ENCODE measurements around the gene ALPK3.

The ALPK3 gene, protein sequence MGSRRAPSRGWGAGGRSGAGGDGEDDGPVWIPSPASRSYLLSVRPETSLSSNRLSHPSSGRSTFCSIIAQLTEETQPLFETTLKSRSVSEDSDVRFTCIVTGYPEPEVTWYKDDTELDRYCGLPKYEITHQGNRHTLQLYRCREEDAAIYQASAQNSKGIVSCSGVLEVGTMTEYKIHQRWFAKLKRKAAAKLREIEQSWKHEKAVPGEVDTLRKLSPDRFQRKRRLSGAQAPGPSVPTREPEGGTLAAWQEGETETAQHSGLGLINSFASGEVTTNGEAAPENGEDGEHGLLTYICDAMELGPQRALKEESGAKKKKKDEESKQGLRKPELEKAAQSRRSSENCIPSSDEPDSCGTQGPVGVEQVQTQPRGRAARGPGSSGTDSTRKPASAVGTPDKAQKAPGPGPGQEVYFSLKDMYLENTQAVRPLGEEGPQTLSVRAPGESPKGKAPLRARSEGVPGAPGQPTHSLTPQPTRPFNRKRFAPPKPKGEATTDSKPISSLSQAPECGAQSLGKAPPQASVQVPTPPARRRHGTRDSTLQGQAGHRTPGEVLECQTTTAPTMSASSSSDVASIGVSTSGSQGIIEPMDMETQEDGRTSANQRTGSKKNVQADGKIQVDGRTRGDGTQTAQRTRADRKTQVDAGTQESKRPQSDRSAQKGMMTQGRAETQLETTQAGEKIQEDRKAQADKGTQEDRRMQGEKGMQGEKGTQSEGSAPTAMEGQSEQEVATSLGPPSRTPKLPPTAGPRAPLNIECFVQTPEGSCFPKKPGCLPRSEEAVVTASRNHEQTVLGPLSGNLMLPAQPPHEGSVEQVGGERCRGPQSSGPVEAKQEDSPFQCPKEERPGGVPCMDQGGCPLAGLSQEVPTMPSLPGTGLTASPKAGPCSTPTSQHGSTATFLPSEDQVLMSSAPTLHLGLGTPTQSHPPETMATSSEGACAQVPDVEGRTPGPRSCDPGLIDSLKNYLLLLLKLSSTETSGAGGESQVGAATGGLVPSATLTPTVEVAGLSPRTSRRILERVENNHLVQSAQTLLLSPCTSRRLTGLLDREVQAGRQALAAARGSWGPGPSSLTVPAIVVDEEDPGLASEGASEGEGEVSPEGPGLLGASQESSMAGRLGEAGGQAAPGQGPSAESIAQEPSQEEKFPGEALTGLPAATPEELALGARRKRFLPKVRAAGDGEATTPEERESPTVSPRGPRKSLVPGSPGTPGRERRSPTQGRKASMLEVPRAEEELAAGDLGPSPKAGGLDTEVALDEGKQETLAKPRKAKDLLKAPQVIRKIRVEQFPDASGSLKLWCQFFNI (N-terminal part only)

DNA sequence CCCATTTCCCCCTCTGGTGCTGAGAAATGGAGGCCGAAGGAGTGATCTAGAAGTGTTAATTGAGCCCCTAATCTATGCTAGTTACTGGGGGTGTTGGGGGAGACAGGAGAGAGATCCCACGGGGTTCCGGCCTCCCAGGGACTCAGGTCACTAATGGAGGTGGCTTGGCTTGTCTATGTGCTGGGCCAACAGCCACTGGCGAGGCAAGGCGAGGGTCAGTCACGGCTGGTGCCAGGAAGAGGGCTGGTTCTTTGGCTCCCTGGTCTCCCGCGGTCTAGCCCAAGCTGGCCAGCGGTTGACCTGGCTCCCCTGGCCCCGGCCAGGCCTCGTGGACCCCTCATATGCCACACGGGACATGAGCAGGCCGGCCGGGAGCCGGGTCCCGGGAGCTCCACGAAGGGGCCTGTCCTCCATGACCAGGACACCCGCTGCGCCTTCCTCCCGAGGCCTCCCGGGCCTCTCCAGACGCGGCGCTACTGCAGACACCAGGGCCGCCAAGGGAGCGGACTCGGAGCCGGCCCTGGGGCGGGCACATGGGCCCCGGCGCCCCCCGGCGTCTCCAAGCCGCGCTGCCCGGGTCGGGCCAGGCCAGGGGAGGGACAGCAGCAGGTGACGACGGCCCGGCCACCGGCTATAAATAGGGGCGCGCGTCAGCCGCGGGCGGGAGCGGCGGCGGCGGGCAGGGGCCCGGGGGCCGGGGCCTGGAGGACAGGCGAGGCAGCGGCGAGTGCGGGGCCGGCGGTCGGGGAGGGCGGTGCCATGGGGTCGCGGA is at the start of gene ALPK3:
TSS of gene ALPK3 (plus strand) at position 663 of the 772 bp plus-strand sequence. CDS start at position 760, 97 bp downstream.
- no peak for DNase-seq

DNA sequence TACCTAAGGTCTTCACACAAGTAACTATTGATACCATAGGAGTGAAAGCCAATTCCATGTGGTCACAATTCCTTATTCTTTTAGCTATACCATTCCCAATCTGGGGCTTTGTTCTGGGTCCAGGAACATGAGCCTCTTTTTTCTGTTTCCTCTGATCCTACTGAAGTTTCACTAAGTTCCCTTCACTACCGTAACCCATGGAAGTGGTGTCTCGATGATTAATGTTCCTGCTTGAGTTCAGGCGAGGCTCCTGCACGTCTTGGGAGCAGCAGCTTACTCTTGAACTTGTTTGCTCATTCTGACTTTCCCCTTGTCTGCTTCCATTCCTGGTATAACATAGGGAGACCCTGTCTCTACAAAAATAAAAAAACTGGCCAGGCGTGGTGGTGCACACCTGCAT is 45.1 kb upstream of the ALPK3 start:
- DNase-seq: no peak

DNA sequence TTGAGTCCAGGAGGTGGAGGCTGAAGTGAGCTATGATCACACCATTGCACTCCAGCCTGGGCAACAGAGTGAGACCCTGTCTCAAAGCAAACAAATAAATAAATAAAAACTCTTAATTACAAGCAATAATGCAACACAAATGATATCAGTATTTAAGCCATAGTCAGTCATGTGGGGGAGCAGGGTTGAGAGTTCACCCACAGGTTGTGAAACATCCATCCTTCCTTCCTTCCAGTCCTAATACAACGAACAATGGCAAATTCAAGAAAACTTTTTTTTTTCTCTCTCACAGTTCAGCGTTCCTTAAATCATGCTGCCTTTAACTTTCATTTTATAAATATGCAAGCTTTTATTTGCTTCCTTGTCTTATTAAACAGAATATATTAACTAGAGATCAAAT is 44.7 kb upstream of the ALPK3 start:
- no peak for DNase-seq

DNA sequence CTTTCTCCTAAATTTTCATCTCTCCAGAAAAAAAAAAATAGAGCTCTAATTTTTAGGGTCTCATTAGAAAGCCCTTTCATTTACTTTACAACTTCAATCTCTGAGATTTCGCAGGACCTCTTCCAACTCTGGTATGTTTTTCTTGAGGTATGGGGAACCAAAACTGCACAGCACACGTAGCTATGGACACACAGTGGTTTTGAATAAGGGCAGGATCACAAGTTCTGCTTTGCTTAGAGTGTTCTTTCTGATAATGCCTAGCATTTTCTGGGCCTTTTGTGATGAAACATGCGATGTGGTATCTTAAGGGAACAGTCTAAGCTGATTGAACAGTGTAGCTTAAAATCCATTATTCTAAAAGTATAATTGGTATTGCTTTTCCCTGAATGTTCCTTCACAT is 43.4 kb upstream of the ALPK3 start:
- no peak for DNase-seq

DNA sequence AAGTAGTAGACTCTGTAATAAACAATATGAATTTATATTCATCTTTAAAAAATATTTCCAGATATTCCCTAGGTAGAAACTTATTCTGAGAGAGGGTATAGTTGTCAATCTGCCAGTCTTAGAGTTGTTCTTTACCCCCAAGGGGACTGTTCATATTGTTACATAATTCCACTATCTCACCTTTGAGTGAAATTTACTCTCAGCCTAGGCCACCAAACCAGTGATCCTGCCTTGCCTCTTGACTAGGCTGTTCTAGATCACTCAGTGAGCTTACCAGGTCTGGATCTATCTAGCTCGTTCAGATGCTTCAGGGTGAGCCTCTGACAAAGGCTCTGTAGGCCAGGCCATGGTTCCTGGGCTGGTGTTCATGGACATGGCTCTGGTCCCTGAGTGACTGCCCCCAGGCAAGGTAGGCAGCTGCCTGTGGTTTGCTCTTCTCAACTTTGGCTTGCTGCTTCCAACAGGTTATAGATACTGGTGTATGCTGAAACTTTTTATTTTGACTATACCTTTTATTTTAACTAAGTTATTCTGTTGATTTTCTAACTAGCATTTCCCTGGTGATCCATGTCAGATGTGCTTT is 41.2 kb upstream of the ALPK3 start:
- DNase-seq: no peak

DNA sequence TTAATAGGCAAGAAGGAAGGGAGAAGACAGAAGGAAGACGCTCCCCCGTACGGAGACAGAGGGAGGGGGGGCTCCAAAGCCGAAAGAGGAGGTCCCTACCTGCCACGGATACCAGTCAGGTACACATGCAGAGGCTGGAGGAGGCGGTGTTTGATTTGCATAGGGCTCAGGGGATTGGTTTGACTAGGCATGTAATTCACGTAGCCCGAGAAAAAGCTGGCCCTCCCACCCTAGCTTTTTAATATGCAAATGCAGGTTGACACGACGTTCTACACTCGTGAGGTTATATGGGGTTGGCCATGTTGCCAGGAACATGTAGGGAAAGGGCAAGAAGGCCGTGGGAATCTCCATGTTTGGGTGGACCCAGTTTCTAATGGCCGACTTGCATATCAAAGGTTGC is 39.0 kb upstream of the ALPK3 start:
- DNase-seq: no peak

DNA sequence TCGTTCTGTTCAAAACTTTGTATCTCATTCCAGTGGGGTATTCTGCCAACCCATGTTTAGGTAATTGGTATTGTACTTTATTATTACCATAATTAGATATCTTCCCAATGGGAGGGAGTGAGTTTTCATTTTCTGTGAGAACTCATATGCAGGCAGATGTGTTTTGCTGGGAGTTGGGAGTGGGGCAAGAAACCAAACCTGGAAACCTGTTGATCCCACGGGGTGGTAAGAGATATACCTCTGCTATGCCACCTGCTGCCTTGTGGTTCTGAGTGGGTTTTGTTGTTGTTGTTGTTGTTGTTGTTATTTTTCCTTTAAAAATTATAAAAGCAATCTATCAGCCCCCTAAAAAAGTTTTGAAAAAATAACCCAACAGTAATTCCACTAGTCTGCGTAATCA is 36.7 kb upstream of the ALPK3 start:
- no peak for DNase-seq

DNA sequence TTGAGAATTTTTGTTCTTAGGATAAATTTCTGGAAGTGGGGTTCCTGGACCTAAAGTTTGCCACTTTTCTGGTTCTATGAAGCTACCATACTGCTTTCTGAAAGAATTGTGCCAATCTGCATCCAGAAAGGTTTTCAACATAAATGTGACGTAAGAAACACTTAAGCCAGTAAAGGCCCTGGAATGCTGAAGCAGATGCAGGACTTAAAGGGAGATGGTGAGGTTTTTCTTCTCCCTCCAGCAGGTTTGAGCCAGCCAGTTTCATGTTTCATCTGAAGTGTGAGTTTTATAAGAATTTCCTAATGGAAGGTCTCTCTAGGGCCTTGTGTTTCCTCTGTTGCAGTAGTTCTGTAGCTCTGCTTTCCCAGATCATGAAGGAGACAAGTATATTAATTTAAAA is 35.7 kb upstream of the ALPK3 start:
- DNase-seq: no peak

DNA sequence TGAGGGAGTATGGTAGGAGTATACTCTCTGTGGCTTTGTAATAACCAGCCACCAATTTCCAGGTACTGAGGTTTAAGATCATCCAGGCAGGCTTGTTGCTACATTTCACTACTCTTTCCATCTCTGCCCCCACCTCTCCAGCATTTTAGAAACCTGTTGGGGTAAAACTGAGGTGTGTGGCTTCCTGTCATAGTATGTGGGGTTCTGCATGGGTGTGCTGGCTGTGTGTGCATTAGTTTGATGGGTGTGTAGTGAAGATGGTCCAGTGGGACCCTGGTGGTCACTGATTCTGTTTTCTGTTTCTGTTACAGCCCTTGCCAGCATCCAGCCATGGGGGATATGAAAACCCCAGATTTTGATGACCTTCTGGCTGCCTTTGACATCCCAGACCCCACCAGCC is 34.8 kb upstream of the ALPK3 start:
- DNase-seq: no peak

DNA sequence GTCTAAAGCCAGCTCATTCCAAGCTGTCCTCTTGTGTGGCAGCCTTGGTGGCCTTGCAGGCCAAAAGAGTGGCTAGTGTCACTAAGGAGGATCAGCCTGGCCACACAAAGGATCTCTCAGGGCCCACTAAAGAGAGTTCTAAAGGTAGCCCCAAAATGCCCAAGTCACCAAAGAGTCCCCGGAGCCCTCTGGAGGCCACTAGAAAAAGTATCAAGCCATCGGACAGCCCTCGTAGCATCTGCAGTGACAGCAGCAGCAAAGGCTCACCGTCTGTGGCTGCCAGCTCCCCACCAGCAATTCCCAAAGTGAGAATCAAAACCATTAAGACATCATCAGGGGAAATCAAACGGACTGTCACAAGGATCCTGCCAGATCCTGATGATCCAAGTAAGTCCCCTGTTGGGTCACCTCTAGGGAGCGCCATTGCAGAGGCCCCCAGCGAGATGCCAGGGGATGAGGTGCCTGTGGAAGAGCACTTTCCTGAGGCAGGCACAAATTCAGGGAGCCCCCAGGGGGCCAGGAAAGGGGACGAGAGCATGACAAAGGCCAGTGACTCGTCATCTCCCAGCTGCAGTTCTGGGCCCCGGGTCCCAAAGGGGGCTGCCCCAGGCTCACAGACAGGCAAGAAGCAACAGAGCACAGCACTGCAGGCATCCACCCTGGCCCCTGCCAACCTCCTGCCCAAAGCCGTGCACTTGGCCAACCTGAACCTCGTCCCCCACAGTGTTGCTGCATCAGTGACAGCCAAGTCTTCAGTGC is 33.5 kb upstream of the ALPK3 start:
- DNase-seq: no peak

DNA sequence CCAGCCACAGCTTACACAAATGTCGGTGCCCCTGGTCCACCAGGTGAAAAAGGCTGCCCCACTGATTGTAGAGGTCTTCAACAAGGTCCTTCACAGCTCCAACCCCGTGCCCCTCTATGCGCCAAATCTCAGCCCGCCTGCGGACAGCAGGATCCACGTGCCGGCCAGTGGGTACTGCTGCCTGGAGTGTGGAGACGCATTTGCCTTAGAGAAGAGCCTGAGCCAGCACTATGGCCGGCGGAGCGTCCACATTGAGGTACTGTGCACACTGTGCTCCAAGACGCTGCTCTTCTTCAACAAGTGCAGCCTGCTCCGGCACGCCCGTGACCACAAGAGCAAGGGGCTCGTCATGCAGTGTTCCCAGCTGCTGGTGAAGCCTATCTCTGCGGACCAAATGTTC is 32.9 kb upstream of the ALPK3 start:
- no peak for DNase-seq

DNA sequence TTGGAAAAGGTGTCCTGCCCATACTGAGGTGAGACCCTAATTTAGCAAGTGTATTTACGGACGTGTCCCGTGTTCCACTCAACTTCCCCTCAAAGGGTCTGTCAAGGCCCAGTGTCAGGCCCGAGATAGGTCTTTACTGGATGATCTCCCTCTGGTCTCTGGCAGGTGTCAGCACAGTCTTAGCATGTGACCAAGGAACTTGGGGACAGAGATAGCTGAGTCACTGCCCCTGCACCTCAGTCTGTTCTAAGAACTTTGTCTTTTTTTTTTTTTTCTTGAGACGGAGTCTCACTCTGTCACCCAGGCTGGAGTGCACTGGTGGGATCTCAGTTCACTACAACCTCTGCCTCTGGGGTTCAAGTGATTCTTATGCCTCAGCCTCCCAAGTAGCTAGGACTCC is 32.1 kb upstream of the ALPK3 start:
- DNase-seq: no peak

DNA sequence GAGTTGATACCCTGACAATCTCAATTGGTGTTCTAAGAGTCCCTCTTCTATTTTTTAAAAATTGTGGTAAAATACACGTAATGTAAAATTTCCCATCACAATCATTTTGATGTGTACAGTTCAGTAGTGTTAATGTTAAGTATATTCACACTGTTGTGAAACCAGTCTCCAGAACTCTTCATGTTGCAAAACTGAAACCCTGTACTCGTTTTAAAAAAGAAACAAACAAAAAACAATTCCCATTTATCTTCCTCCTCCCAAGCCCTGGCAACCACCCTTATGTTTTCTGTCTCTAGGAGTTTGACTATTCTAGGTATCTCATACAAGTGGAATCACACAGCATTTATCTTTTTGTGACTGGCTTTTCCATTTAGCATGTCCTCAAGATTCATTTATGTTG is 28.7 kb upstream of the ALPK3 start:
- DNase-seq: no peak

DNA sequence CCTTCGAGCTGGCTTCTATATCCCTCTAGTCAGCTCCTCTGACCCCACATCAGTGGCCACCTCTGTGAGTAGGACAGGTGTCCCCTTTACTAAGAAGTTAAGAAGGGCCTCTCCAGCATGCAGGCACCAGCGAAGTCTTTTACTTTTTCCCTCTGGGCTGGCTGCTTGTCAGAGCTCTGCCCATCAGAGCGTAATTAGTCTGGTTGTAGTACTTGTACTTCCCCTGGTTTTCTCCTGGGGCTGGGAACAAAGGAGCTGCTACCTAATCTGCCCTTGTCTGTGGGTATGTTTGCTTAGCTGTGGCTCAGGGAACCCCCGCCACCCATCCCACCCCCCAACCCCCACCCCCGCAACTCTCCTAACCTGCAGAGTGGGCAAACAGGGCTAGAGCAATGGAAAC is 27.4 kb upstream of the ALPK3 start:
- no peak for DNase-seq

DNA sequence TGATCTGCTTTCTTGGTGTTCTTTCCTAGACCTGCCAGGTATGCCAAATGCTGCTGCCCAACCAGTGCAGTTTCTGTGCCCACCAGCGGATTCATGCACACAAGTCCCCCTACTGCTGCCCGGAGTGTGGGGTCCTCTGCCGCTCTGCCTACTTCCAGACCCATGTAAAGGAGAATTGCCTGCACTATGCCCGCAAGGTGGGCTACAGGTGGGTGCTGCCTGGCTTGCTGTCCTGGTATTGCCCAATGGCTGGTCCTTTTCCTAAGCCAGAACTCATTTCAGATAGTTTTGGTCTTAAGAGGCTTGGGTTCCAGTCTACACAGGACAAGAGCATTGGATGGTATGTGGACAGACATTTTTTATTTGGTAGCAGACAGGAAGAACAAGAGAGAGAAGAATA is 26.5 kb upstream of the ALPK3 start:
- no peak for DNase-seq

DNA sequence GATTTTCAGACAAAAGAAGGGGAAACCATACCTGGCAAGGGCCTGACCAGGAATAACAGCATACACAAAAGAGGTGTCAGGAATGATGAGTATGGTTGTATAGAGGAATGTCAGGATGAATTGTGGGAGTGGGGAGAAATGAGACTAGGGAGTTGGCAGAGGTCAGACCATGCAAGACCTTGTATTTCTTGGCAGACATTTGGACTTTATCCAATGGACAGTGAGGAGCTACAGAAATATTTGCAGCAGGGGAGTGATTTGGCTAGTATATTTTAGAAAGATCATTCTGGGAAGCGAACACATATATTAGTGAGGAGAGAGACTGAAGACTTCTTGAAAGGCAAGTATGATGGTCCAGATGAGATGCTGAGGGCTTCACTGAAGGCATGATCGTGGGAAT is 25.4 kb upstream of the ALPK3 start:
- DNase-seq: no peak

DNA sequence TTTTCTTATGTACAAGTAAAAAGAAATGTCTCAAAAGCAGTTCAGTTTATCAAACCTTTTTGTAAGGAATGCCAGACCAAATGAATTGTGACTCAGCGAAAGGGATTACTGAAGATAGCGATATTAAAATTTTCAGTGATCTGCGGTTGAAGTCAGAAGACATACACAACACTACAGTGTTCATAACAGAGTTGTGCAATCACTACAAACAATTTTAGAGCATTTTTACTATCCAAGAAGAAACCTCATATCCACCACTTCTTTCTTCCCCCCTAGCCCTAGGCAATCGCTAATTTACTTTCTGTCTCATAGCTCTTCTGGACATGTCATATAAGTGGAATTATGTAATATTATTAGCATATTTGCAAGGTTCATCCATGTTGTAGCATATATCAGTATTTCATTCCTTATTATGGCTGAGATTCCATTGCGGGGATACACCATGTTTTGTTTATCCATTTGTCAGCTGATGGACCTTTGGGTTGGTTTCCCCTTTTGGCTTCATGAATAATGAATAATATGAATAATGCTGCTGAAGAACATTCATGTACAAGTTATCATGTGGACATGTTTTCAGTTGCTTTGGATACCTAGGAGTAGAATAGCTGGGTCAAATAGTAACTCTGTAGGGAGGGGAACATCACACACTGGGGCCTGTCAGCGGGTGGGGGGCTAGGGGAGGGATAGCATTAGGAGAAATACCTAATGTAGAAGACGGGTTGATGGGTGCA is 23.6 kb upstream of the ALPK3 start:
- DNase-seq: no peak

DNA sequence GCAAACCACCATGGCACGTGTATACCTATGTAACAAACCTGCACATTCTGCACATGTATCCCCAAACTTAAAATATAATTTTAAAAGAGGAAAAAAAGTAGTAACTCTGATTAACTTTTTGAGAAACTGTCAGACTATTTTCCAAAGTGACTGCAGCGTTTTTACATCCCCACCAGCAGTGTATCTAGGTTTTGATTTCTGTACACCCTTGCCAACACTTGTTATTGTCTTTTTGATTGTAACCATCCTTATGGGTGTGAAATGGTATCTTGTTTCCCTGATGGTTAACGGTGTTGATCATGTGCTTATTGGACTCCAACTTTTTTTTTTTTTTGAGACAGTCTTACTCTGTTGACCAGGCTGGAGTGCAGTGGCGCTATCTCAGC is 23.0 kb upstream of the ALPK3 start:
- no peak for DNase-seq

DNA sequence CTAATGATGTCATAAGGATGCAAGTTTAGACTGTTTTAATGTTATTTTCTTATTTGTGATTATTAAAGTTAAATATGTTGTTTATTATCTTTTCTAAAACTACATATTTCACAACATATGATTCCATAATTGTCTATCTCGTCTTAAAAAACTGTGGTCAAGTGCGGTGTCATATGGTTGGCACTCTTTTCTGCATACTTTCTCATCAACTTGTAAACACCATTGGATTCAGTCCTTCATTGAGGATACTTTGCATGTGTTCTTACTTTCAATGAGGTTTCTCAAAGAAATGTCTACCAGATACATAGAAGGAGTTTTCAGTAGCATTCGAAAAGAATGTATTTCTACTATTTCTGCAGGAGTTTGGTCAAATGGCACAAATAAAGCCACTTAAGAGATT is 22.0 kb upstream of the ALPK3 start:
- DNase-seq: no peak

DNA sequence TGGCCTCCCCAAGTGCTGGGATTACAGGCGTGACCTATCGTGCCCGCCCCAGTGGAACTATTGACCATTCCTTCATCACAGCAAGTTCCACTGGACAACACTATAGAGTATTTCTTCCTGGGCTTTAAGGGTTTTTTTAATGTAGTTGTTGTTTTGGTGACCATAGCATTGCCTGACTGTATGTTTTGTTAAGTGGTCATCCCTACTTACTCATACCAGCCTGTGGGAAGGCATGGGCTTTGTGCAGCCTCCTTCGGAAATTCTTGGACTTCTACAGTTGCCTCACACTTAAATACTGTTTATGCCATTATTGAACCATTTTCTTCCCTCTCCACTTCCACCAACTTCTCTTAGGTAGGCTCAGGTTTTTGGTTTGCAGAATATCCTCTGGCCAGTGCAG is 19.9 kb upstream of the ALPK3 start:
- no peak for DNase-seq

DNA sequence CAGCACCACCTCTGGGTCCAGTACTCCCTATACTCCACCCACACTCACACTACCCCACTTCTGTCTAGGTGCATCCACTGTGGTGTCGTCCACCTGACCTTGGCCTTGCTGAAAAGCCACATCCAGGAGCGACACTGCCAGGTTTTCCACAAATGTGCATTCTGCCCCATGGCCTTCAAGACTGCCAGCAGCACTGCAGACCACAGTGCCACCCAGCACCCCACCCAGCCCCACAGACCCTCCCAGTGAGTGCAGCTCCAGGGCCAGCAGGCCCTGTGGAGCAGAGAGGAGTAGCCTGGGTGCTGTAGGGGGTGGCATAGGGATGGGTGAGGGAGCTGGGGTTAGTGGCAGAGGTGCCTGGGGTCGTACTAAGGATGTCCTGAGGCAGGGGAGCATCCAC is 19.4 kb upstream of the ALPK3 start:
- DNase-seq: no peak
